Esophagus muscularis mucosa (tissue), 4 donors: Measurements from ENCODE around the gene DPPA5. TPM values are rescaled to one million over a fixed set of nuclear protein-coding genes. Genes with fewer than 3 reads are reported as not detected.
A peak's percentile ranks its signal among the peaks of the same experiment; 100 is the strongest.

Experiments used
- DNase-seq: peaks from one replicate; pipeline ENCODE4 v3.0.0-alpha.2; 2017; ENCODE audit errors: extremely low spot score
- H3K27ac ChIP-seq, 4 donors: fragments of 200-600 bp; sonication (generic); replicated peaks in 1 of 4; 1 replicate in 3 of 4; 2 replicates in 1 of 4; pipeline ENCODE4 v1.5.1; 2016 to 2019; ENCODE audit warnings: mild to moderate bottlenecking in 1 of 4
- H3K27me3 ChIP-seq, 4 donors: fragments of 200-600 bp; sonication (generic); one replicate each; pipeline versions ENCODE4 v1.5.1 to v1.6.0; 2016 to 2019
- H3K36me3 ChIP-seq, 4 donors: fragments of 200-600 bp; sonication (generic); one replicate each; pipeline ENCODE4 v1.5.1; 2016 to 2019
- H3K4me1 ChIP-seq, 4 donors: fragments of 200-600 bp; sonication (generic); one replicate each; pipeline ENCODE4 v1.5.1; 2016 to 2019
- H3K4me3 ChIP-seq, 4 donors: fragments of 200-600 bp; sonication (generic); 1 replicate in 2 of 4; 2 replicates in 2 of 4; pipeline ENCODE4 v1.5.1; 2016 to 2019; ENCODE audit warnings: mild to moderate bottlenecking in 4 of 4, moderate library complexity in 1 of 4
- H3K9me3 ChIP-seq, 4 donors: fragments of 200-600 bp; sonication (generic); 1 replicate in 3 of 4; 2 replicates in 1 of 4; pipeline ENCODE4 v1.5.1; 2016 to 2019
- EP300 ChIP-seq: sonication (generic); formaldehyde crosslinking; IDR thresholded peaks from one replicate; pipeline ENCODE4 v1.6.1; 2017; ENCODE audit warnings: antibody characterized with exemption
- POLR2A ChIP-seq: fragments of 450-650 bp; IDR thresholded peaks from one replicate; pipeline ENCODE4 v1.6.1; 2017; ENCODE audit warnings: antibody characterized with exemption, moderate library complexity, mild to moderate bottlenecking, low read depth
- POLR2AphosphoS5 ChIP-seq, 2 donors: sonication (generic); formaldehyde crosslinking; IDR thresholded peaks; one replicate each; pipeline ENCODE4 v1.6.1; 2017; ENCODE audit warnings: antibody characterized with exemption in 2 of 2
- WGBS: methylation state at CpG from one replicate; pipeline ENCODE4 v1.1.5; 2018; 5-methylcytosine and 5-hydroxymethylcytosine counted together
- intact Hi-C: fragments of 100-400 bp; cut with DNase I; formaldehyde crosslinking; loops from one replicate; pipeline ENCODE4 v1.15.1; 2023
- total RNA-seq, 4 donors: library from RNA; depleted of rRNA; stranded (reverse); fragments of >200 nt; gene quantifications; one replicate each; pipeline versions ENCODE4 v1.1.0 to v1.2.1, GENCODE V29; 2016
- TF ChIP-seq, protein P1 (sequence below), 3 experiments: fragments of 200-600 bp in 2 of 3; fragments of 450-650 bp in 1 of 3; sonication (generic) in 2 of 3; IDR thresholded peaks; one replicate each; pipeline ENCODE4 v1.5.1; 2017 to 2019; ENCODE audit warnings: antibody characterized with exemption in 3 of 3, mild to moderate bottlenecking in 2 of 3, moderate library complexity in 1 of 3

Gene DPPA5
- total RNA-seq, 4 donors from 2014 or later, result not detected

DNA sequence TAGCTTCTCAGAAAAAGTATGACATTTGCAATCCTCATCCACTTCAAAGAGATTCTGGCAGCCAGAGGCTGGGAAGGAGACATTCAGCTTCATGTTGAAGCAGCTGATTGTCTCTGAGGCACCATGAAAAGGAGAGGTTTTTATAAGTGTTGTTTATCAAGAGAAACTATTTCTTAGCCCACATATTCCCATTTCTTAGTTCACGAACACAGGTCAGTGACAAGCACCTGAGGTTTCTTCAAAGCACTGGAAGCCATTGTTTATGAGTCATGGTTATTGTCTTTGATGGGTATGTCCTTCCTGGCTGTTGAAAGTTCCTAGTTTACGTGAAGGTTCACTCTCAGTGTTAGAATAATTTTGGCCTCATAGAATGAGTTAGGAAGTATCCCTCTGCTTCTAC, 37.6 kb upstream of the DPPA5 start:
- Histone ChIP-seq H3K4me3 (no peak overlapping the region), H3K27ac (no peak overlapping the region), H3K4me1 (peaks cover 3 to 11% (median 9%) of the 10 kb centered on the region in 4 donors), H3K36me3 (no peaks in the 10 kb centered on the region), H3K9me3 (no peaks in the 10 kb centered on the region), H3K27me3 (no peaks in the 10 kb centered on the region)
- 90% methylated on average over 2 of the region's 2 CpGs for WGBS
- intact Hi-C loops, result no loop called here
- no peak for TF ChIP-seq POLR2AphosphoS5 (IDR thresholded peaks at IDR 0.05)
- TF ChIP-seq POLR2A, result no peak
- TF ChIP-seq, protein P1, sequence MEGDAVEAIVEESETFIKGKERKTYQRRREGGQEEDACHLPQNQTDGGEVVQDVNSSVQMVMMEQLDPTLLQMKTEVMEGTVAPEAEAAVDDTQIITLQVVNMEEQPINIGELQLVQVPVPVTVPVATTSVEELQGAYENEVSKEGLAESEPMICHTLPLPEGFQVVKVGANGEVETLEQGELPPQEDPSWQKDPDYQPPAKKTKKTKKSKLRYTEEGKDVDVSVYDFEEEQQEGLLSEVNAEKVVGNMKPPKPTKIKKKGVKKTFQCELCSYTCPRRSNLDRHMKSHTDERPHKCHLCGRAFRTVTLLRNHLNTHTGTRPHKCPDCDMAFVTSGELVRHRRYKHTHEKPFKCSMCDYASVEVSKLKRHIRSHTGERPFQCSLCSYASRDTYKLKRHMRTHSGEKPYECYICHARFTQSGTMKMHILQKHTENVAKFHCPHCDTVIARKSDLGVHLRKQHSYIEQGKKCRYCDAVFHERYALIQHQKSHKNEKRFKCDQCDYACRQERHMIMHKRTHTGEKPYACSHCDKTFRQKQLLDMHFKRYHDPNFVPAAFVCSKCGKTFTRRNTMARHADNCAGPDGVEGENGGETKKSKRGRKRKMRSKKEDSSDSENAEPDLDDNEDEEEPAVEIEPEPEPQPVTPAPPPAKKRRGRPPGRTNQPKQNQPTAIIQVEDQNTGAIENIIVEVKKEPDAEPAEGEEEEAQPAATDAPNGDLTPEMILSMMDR (IDR thresholded peaks at IDR 0.05), result no peak
- no peak for TF ChIP-seq EP300
- DNase-seq, result no peak

DNA sequence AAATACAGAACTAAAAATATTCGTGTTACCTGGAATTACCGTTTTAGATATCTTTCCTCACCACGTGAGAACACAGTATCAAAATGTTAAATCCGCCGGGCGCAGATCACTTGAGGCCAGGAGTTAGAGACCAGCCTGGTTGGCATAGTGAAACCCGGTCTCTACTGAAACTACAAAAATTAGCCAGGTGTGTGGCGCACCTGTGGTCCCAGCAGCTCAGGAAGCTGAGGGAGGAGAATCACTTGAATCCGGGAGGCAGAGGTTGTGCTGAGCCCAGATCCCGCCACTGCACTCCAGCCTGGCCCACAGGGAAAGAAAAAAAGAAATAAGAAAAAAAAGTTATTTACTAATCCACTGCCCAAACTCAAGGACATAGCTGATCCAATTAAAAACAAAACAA, 35.8 kb upstream of the DPPA5 start:
- WGBS, result 94% methylated on average over 10 of the region's 10 CpGs
- DNase-seq, result no peak

DNA sequence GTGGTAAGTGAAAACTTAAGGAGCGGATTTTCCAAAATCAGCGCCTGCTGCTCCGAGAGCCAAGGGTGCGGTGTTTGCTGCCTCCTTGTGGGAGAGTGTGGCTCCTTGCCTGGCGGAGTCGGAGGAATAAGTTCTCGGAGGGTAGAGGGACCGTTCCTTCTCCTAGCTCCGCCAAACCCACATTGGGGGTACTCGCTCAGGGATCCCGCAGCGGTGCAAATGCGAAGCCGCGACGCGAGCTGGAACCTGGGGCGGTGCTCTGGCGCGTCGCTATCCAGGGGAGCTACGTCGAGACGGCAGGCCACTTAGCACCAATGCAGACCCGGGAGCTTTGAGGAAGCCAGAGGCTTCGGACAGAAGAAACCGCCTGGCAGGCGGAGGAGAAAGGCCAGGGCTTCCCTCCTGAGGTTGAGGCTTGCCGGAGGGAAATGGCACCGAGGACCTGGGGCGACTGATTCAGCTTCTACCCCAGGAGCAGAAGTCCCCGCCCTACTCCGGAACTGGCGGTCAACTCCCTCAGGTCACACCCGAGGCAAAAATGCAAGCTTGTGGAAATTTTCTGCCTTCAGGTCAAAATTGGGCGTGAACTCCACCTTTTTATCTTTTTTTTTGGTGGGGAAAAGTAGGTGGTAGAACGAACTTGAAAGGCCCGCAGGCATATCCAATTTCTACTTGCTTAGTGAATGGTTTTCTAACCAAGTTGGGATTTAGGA, 34.9 kb upstream of the DPPA5 start:
- peaks cover 3 to 11% (median 9%) of the 10 kb centered on the region in 4 donors for H3K4me1 ChIP-seq
- peak overlapping the region; percentile 42 to 64 (median 48) for H3K27ac ChIP-seq
- H3K4me3 ChIP-seq, result peak overlapping the region; percentile 51 to 64 (median 56)
- H3K9me3 ChIP-seq, result no peaks in the 10 kb centered on the region
- intact Hi-C loops, result no loop called here
- no peaks in the 10 kb centered on the region for H3K27me3 ChIP-seq
- H3K36me3 ChIP-seq, result no peaks in the 10 kb centered on the region
- WGBS, result 8% methylated on average over 18 of the region's 38 CpGs
- no peak for DNase-seq
- TF ChIP-seq POLR2AphosphoS5 (IDR thresholded peaks at IDR 0.05) (no peak), POLR2A (no peak), EP300 (no peak)
- TF ChIP-seq, protein P1 (IDR thresholded peaks at IDR 0.05), result peak; percentile 39 to 67 (median 41)

More for the DNA sequence above, 35.8 kb upstream of the DPPA5 start:
- Histone ChIP-seq H3K4me1 (peaks cover 3 to 11% (median 9%) of the 10 kb centered on the region in 4 donors), H3K36me3 (no peaks in the 10 kb centered on the region), H3K4me3 (no peak overlapping the region), H3K27me3 (no peaks in the 10 kb centered on the region), H3K27ac (no peak overlapping the region), H3K9me3 (no peaks in the 10 kb centered on the region)
- intact Hi-C loops, result no loop called here
- TF ChIP-seq, protein P1 (IDR thresholded peaks at IDR 0.05), result no peak
- TF ChIP-seq POLR2A (no peak), POLR2AphosphoS5 (IDR thresholded peaks at IDR 0.05) (no peak), EP300 (no peak)

DNA sequence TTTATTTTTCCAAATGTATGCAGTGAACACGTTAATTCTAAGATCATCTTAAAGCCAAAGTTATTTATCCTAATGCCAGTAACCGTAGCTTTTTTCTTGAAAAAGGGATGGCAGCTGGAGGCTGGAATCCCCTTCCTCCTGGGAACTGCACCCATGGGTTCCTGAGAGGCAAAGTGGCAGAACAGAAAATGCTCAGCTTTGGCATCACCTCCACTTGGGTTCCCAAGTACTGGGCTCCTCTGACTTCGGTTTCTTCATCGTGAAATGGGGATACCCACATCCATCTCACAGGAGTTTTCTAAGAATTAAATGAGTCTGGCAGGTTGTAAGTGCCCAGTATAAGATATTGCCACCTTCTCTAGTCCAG, 34.3 kb upstream of the DPPA5 start:
- H3K27ac ChIP-seq, result peak overlapping the region in 3 of 4 donors; percentile 47 to 64 (median 49)
- intact Hi-C loops, result no loop called here
- 44% methylated on average over 4 of the region's 4 CpGs for WGBS
- peak overlapping the region; percentile 51 to 64 (median 56) for H3K4me3 ChIP-seq
- no peaks in the 10 kb centered on the region for H3K9me3 ChIP-seq
- H3K4me1 ChIP-seq, result peaks cover 3 to 11% (median 9%) of the 10 kb centered on the region in 4 donors
- no peaks in the 10 kb centered on the region for H3K36me3 ChIP-seq
- no peak for DNase-seq
- TF ChIP-seq, protein P1 (IDR thresholded peaks at IDR 0.05), result no peak
- TF ChIP-seq EP300 (no peak), POLR2AphosphoS5 (IDR thresholded peaks at IDR 0.05) (no peak), POLR2A (no peak)
- no peaks in the 10 kb centered on the region for H3K27me3 ChIP-seq
